Progenitor cell of endocrine pancreas (in vitro differentiated cells): ENCODE measurements around the gene PDSS1. TPM values are rescaled to one million over a fixed set of nuclear protein-coding genes. Genes with fewer than 3 reads are reported as not detected.

ENCODE experiments used
- DNase-seq: peaks from one replicate; pipeline ENCODE4 v3.0.0; 2021; ENCODE audit warnings: low spot score; ENCODE audit not compliant: unreplicated experiment
- H3K27ac Mint-ChIP-seq: 2 replicates; pipeline ENCODE4 v1.8.0; 2021; ENCODE audit warnings: mild to moderate bottlenecking, moderate library complexity, mixed read lengths
- H3K27me3 Mint-ChIP-seq: 2 replicates; pipeline ENCODE4 v1.8.0; 2021; ENCODE audit warnings: mixed read lengths
- H3K36me3 Mint-ChIP-seq: 2 replicates; pipeline ENCODE4 v1.8.0; 2022; ENCODE audit warnings: mixed read lengths; ENCODE audit not compliant: insufficient read depth
- H3K4me1 Mint-ChIP-seq: 2 replicates; pipeline ENCODE4 v1.8.0; 2021; ENCODE audit warnings: low read depth, mixed read lengths
- H3K4me3 Mint-ChIP-seq: 2 replicates; pipeline ENCODE4 v1.8.0; 2021; ENCODE audit warnings: low read depth, mild to moderate bottlenecking, moderate library complexity, mixed read lengths
- H3K9me3 Mint-ChIP-seq: 2 replicates; pipeline ENCODE4 v1.8.0; 2021; ENCODE audit warnings: low read depth, mixed read lengths
- CTCF ChIP-seq: fragments of 200-600 bp; sonication (generic); IDR thresholded peaks from one replicate; pipeline ENCODE4 v1.5.0; 2021; ENCODE audit warnings: antibody characterized with exemption, mild to moderate bottlenecking; ENCODE audit not compliant: unreplicated experiment
- total RNA-seq: library from RNA; stranded (reverse); gene quantifications from 2 replicates; pipeline ENCODE4 v1.2.1, GENCODE V29; 2021

Gene PDSS1
- total RNA-seq, 1 donor from 2014 or later: 14.4 TPM

DNA sequence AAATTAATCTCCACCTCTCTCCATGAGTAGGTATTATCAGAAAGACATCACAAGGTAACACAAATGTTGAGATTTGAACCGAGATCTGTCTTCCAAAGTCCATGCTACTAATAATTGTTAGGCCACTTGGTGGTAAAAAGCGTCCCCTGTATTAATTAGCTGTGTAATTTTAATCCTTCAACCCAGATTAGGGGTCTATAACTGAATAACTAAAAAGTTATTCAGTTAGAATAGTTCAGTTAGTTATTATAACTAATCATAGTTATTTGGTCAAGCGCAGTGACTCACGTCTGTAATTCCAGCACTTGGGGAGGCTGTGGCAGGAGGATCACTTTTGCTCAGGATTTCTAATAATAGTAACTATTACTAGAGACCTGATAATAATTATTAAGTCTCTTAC lies 5.6 kb downstream of the PDSS1 start:
- H3K4me1 Mint-ChIP-seq: peaks cover 9% of the 10 kb centered on the region
- no peak for DNase-seq
- no peak overlapping the region for H3K27ac Mint-ChIP-seq
- no peaks in the 10 kb centered on the region for H3K9me3 Mint-ChIP-seq
- no peak for TF ChIP-seq CTCF
- H3K36me3 Mint-ChIP-seq: peaks cover 8% of the 10 kb centered on the region
- no peak overlapping the region for H3K4me3 Mint-ChIP-seq
- no peaks in the 10 kb centered on the region for H3K27me3 Mint-ChIP-seq

- no peak for DNase-seq
- Mint-ChIP-seq H3K4me1 (peaks cover 3% of the 10 kb centered on the region), H3K27ac (no peak overlapping the region), H3K36me3 (peaks cover 10% of the 10 kb centered on the region), H3K9me3 (no peaks in the 10 kb centered on the region), H3K4me3 (no peak overlapping the region), H3K27me3 (no peaks in the 10 kb centered on the region)
- TF ChIP-seq CTCF: no peak
Measured at GRCh38 chr10:26703974-26704373, 6.5 kb downstream of the PDSS1 start.

DNA sequence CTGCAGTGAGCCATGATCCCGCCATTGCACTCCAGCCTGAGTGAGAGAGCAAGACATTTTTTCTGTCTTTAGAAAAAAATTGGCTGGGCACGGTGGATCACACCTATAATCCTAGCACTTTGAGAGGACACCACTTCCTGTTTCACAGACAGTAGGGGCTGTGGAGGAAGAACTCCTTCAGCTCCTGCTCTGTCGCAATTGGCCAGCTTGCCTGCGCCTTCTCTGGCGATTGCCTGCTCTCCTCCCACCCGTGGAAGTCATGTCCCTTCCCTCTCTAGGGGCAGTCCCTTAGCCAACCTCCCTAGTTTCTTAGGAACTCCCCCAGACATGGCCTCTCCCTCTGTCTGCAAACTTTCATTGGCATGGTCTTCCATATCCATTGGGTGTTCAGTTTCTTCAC lies 8.7 kb downstream of the PDSS1 start:
- Mint-ChIP-seq H3K4me1 (no peaks in the 10 kb centered on the region), H3K36me3 (peaks cover 7% of the 10 kb centered on the region), H3K4me3 (no peak overlapping the region), H3K27me3 (no peaks in the 10 kb centered on the region), H3K27ac (no peak overlapping the region), H3K9me3 (no peaks in the 10 kb centered on the region)
- no peak for TF ChIP-seq CTCF
- DNase-seq: no peak

DNA sequence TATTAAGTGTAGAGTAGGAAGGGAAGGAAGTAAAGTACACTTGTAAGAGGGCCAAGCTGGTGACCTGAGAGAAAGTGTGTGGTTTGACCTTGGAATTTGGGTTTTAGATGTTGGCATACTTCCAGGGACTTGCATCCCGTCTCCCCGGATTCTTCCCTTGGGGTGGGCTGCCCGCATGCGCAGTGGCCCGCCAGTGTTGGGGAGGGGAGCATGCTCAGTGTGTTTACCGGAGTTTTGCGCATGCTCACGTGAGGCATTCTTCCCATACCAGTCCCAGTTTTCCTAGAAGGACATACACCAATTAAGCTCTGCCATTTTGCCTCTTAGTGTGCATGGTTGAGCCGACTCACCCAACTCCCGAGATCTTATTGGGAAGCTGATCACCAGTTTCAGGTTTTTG lies 9.4 kb downstream of the PDSS1 start:
- no peak for TF ChIP-seq CTCF
- no peak for DNase-seq
- Mint-ChIP-seq H3K4me3 (no peak overlapping the region), H3K9me3 (no peaks in the 10 kb centered on the region), H3K27ac (no peak overlapping the region), H3K36me3 (peaks cover 7% of the 10 kb centered on the region), H3K27me3 (no peaks in the 10 kb centered on the region), H3K4me1 (no peaks in the 10 kb centered on the region)

DNA sequence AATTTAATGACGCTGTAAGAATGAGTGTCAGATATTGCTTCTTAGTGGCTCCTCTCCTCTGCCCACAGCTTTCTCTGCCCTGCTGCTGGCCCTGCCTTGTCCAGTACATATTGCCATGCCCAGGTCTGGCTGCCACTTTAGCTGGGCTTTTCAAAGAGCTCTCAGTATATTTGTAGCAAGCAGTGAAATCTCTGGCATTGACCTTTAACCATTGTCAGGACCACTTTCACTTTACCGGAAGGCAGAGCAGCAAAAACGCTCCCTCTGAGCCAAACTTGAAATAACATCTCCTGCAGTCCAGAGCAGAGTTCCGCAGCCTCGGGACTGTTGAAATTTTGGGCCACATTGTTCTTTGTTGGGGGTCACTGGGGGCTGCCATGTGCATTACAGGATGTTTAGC lies 13.8 kb downstream of the PDSS1 start:
- no peaks in the 10 kb centered on the region for H3K4me1 Mint-ChIP-seq
- no peaks in the 10 kb centered on the region for H3K9me3 Mint-ChIP-seq
- no peak for TF ChIP-seq CTCF
- no peak for DNase-seq
- peaks cover 7% of the 10 kb centered on the region for H3K36me3 Mint-ChIP-seq
- H3K27ac Mint-ChIP-seq: no peak overlapping the region
- H3K27me3 Mint-ChIP-seq: no peaks in the 10 kb centered on the region
- no peak overlapping the region for H3K4me3 Mint-ChIP-seq
